Measurements from ENCODE around the gene ARMC7. TPM values are rescaled to one million over a fixed set of nuclear protein-coding genes. Genes with fewer than 3 reads are reported as not detected.

The ARMC7 gene
- total and polyA plus RNA-seq, 2 of the 13 experiments (the other 11 are each of a cell fraction or from before 2014, with no cell fraction given), result 3.9 to 4.2 TPM

GRCh38 chr17:75131278-75132017, 21.7 kb downstream of the ARMC7 start, which contains the start of gene NT5C (continued):
- no peak for TF ChIP-seq REPIN1 (CRISPR knock-in tag; IDR thresholded peaks at IDR 0.05; ENCODE audit: borderline replicate concordance, low read depth)
- TF ChIP-seq, protein P1, sequence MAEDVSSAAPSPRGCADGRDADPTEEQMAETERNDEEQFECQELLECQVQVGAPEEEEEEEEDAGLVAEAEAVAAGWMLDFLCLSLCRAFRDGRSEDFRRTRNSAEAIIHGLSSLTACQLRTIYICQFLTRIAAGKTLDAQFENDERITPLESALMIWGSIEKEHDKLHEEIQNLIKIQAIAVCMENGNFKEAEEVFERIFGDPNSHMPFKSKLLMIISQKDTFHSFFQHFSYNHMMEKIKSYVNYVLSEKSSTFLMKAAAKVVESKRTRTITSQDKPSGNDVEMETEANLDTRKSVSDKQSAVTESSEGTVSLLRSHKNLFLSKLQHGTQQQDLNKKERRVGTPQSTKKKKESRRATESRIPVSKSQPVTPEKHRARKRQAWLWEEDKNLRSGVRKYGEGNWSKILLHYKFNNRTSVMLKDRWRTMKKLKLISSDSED (CRISPR knock-in tag; IDR thresholded peaks at IDR 0.05), result no peak
- TF ChIP-seq ZNF652 (CRISPR knock-in tag; IDR thresholded peaks at IDR 0.05; ENCODE audit: borderline replicate concordance, low read depth), result no peak
- TF ChIP-seq ZNF720 (CRISPR knock-in tag; IDR thresholded peaks at IDR 0.05), result no peak
- TF ChIP-seq FOSL2 (CRISPR knock-in tag; IDR thresholded peaks at IDR 0.05), result peak; percentile 18; the same call in 1 of the 2 replicates
- peak; percentile 80 for TF ChIP-seq CAMTA2 (CRISPR knock-in tag; IDR thresholded peaks at IDR 0.05; ENCODE audit: borderline replicate concordance)
- no peak for TF ChIP-seq ZNF264 (CRISPR knock-in tag; IDR thresholded peaks at IDR 0.05)
- 0 out of 2 replicates have a peak, but pooled peaks have one; percentile 13 for TF ChIP-seq ZNF619 (CRISPR knock-in tag; IDR thresholded peaks at IDR 0.05)
- TF ChIP-seq NBN (conservative IDR thresholded peaks at IDR 0.05), result no peak
- no peak for TF ChIP-seq EHMT2 (IDR thresholded peaks at IDR 0.05; ENCODE audit: borderline replicate concordance, low read depth, low read length)
- TF ChIP-seq, protein P2, sequence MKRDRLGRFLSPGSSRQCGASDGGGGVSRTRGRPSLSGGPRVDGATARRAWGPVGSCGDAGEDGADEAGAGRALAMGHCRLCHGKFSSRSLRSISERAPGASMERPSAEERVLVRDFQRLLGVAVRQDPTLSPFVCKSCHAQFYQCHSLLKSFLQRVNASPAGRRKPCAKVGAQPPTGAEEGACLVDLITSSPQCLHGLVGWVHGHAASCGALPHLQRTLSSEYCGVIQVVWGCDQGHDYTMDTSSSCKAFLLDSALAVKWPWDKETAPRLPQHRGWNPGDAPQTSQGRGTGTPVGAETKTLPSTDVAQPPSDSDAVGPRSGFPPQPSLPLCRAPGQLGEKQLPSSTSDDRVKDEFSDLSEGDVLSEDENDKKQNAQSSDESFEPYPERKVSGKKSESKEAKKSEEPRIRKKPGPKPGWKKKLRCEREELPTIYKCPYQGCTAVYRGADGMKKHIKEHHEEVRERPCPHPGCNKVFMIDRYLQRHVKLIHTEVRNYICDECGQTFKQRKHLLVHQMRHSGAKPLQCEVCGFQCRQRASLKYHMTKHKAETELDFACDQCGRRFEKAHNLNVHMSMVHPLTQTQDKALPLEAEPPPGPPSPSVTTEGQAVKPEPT (CRISPR knock-in tag; IDR thresholded peaks at IDR 0.05; ENCODE audit: low read depth), result peak; percentile 84
- no peak for TF ChIP-seq NFYB (CRISPR knock-in tag; IDR thresholded peaks at IDR 0.05)
- peak; percentile 79 for TF ChIP-seq PPARG (CRISPR knock-in tag; conservative IDR thresholded peaks at IDR 0.05)
- no peak for TF ChIP-seq HMG20B (CRISPR knock-in tag; conservative IDR thresholded peaks at IDR 0.05)
- peak; percentile 97 for TF ChIP-seq ASH2L (IDR thresholded peaks at IDR 0.05; ENCODE audit: insufficient read length, low read depth, low read length)
- TF ChIP-seq, protein P3, sequence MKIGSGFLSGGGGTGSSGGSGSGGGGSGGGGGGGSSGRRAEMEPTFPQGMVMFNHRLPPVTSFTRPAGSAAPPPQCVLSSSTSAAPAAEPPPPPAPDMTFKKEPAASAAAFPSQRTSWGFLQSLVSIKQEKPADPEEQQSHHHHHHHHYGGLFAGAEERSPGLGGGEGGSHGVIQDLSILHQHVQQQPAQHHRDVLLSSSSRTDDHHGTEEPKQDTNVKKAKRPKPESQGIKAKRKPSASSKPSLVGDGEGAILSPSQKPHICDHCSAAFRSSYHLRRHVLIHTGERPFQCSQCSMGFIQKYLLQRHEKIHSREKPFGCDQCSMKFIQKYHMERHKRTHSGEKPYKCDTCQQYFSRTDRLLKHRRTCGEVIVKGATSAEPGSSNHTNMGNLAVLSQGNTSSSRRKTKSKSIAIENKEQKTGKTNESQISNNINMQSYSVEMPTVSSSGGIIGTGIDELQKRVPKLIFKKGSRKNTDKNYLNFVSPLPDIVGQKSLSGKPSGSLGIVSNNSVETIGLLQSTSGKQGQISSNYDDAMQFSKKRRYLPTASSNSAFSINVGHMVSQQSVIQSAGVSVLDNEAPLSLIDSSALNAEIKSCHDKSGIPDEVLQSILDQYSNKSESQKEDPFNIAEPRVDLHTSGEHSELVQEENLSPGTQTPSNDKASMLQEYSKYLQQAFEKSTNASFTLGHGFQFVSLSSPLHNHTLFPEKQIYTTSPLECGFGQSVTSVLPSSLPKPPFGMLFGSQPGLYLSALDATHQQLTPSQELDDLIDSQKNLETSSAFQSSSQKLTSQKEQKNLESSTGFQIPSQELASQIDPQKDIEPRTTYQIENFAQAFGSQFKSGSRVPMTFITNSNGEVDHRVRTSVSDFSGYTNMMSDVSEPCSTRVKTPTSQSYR (CRISPR knock-in tag; IDR thresholded peaks at IDR 0.05; ENCODE audit: borderline replicate concordance), result no peak
- peak; percentile 84 for TF ChIP-seq KMT2A (CRISPR knock-in tag; IDR thresholded peaks at IDR 0.05)
- TF ChIP-seq KDM1A (CRISPR knock-in tag; IDR thresholded peaks at IDR 0.05), result no peak
- no peak for TF ChIP-seq SCMH1 (CRISPR knock-in tag; IDR thresholded peaks at IDR 0.05; ENCODE audit: borderline replicate concordance)
- TF ChIP-seq, protein P4, sequence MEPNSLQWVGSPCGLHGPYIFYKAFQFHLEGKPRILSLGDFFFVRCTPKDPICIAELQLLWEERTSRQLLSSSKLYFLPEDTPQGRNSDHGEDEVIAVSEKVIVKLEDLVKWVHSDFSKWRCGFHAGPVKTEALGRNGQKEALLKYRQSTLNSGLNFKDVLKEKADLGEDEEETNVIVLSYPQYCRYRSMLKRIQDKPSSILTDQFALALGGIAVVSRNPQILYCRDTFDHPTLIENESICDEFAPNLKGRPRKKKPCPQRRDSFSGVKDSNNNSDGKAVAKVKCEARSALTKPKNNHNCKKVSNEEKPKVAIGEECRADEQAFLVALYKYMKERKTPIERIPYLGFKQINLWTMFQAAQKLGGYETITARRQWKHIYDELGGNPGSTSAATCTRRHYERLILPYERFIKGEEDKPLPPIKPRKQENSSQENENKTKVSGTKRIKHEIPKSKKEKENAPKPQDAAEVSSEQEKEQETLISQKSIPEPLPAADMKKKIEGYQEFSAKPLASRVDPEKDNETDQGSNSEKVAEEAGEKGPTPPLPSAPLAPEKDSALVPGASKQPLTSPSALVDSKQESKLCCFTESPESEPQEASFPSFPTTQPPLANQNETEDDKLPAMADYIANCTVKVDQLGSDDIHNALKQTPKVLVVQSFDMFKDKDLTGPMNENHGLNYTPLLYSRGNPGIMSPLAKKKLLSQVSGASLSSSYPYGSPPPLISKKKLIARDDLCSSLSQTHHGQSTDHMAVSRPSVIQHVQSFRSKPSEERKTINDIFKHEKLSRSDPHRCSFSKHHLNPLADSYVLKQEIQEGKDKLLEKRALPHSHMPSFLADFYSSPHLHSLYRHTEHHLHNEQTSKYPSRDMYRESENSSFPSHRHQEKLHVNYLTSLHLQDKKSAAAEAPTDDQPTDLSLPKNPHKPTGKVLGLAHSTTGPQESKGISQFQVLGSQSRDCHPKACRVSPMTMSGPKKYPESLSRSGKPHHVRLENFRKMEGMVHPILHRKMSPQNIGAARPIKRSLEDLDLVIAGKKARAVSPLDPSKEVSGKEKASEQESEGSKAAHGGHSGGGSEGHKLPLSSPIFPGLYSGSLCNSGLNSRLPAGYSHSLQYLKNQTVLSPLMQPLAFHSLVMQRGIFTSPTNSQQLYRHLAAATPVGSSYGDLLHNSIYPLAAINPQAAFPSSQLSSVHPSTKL (CRISPR knock-in tag; IDR thresholded peaks at IDR 0.05), result peak; percentile 62; the same call in 1 of the 2 replicates
- peak; percentile 71; the same call in 1 of the 2 replicates for TF ChIP-seq ZNF768 (CRISPR knock-in tag; IDR thresholded peaks at IDR 0.05)
